Motor neuron (in vitro differentiated cells): Measurements from ENCODE around the gene MPPED1. TPM values are rescaled to one million over a fixed set of nuclear protein-coding genes. Genes with fewer than 3 reads are reported as not detected.
A peak's percentile ranks its signal among the peaks of the same experiment; 100 is the strongest.

ENCODE experiments used
- ATAC-seq, 8 experiments: fragments of 200-7000 bp; cut with Tn5 transposase; replicated peaks in 6 of 8; 2 replicates each; pipeline ENCODE4 v1.8.0; 2021; ENCODE audit warnings: mild to moderate bottlenecking in 8 of 8, moderate library complexity in 8 of 8
- H3K27ac ChIP-seq, 2 donors: fragments of 250-450 bp; sonication (Bioruptor Pico); 2 replicates each; pipeline ENCODE4 v1.9.0; 2021; ENCODE audit warnings: antibody characterized with exemption in 2 of 2, mild to moderate bottlenecking in 2 of 2, moderate library complexity in 1 of 2
- H3K4me1 ChIP-seq, 2 donors: fragments of 250-450 bp; sonication (Bioruptor Pico); replicated peaks in 1 of 2; 2 replicates each; pipeline ENCODE4 v1.6.1; 2021; ENCODE audit warnings: antibody characterized with exemption in 2 of 2, mild to moderate bottlenecking in 2 of 2, moderate library complexity in 1 of 2
- H3K4me3 ChIP-seq, 5 donors: fragments of 250-450 bp; sonication (Bioruptor Pico); 2 replicates each; pipeline ENCODE4 v1.9.0; 2021; ENCODE audit warnings: antibody characterized with exemption in 5 of 5, mild to moderate bottlenecking in 5 of 5, moderate library complexity in 4 of 5
- WGBS, 10 experiments: fragments of 450-650 bp; shearing (Covaris generic); methylation state at CpG; one replicate each; pipeline ENCODE4 v1.0.0; 2022; 5-methylcytosine and 5-hydroxymethylcytosine counted together
- in situ Hi-C, 9 experiments: fragments of 400-800 bp; cut with MboI; loops; one replicate each; pipeline ENCODE4 v1.15.0; 2021; ENCODE audit warnings: low sequenced_read_pairs in 9 of 9, low pct_unique_long_range_greater_than_20kb in 2 of 9; ENCODE audit not compliant: unreplicated experiment in 9 of 9
- total RNA-seq, 8 experiments: library from RNA; unstranded; fragments of 300-600 nt; gene quantifications; 2 replicates each; pipeline versions ENCODE4 v1.2.3 to v1.2.4, GENCODE V29; 2022

MPPED1 gene
- total RNA-seq, 8 experiments from 2014 or later: 0.13 to 2.0 (median 0.61) TPM

DNA sequence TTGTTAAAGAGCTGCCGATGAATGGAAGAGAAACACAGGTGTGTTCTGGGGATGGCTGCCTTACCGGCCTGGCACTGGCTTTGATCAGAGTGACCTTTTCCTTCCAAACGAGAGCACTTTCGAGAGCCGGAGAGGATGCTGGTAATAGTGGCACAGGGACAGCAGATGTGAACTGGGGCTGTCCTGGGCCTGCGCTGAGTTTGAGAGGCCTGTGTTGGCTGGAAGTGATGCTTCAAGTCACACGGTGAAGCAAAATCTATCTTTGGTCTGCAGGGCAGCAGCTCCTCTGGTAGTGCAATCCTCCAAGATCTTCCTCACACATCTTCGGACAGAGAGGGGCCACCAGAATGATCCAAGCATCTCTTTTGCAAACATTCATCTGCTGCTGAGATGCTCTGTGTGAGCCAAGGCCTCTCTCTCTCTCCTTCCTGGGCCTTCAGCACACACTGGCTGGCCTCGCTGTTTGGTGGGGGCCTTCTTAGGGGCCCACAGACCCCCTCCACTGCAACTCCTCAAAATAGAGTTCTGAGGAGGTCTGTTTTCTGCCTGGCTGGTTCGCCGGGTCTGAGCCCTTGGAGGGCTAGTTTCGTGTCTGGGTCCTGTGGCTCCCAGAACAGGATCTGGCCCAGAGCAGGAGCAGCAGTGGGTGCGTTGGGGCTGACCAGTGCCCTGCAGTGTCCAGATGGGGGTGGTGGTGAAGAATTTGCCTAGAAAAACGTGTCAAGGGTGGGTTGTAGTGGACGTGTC, 6.4 kb downstream of the MPPED1 start:
- ATAC-seq: no peak
- Histone ChIP-seq H3K4me1 (peaks cover 4 to 25% of the 10 kb centered on the region in 2 donors), H3K27ac (peak overlapping the region in 1 of 2 donors; percentile 11), H3K4me3 (no peak overlapping the region)
- WGBS, 10 experiments: 20 to 100% (median 61%) methylated on average over 1 to 4 of the region's 15 CpGs; no CpG with 5 or more reads in 4 of the 10 experiments
- in situ Hi-C loops: no loop called here

DNA sequence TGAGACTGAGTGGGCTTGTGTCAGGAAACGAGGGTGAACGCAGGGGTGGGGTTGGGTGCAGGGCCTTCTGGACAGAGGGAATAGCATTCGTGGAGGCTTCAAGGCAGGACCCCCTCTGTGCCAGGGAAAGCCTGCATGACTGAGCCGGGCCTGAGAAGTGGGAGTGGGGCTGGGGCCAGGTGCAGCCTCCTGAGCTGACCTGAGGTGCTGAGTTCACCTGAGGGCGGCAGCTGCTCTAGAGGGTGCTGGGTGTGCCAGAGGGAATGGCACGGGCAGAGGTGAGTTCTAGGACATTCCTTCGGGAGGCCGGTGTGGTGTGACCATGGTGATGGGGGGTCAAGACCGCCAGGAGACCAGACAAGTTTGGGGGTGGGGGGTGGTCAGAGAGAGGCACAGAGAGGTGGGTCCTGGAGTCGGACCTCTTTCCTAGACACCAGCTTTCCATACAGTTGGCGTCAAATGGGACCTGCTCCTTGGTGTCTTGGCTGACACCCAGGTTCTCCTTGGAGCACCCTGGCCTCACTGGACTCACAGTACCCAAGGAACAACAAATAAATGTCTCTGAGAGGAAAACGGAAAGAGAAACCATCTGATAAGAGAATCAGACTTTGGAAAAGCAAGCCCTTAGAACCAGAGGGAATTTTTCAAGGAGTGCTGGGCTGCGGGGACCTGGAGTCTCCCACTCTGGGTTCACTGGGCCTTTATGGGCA, 7.7 kb downstream of the MPPED1 start:
- Histone ChIP-seq H3K27ac (no peak overlapping the region), H3K4me3 (no peak overlapping the region), H3K4me1 (peaks cover 8 to 18% of the 10 kb centered on the region in 2 donors)
- 26 to 100% (median 40%) methylated on average over 1 to 4 of the region's 13 CpGs; no CpG with 5 or more reads in 5 of the 10 experiments for WGBS, 10 experiments
- in situ Hi-C loops: no loop called here
- peak in 1 of 8 experiments; percentile 16 for ATAC-seq

DNA sequence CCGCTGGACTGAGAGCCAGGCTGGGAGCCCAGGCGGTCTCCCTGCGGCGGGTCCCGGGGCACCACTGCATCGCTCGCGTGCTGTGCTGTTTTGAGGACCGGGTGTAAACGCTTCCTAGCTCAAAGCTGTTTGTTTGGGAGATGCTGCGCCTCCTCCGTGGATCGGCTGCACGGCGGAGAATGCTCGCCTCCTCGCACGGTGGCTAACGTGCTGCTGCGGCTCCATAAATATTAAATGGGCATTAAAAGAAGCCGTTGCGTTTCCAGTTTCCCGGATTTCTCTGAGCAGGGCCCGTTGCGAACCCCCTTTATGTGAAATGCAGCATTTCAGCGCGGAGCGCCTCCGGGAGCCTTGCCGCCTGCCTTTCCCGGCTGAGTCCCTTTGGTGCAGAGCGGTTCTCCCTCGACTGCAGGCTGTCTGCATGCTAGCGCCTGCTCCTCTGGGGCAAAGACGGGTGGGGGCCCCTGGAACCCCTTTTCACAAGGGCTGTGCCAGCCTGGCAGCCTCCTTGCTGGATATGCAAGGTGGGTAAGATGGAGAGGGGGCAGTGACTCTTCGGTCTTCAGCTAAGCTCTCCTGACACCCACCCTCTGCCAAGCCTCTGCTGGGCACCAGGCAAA, 9.3 kb downstream of the MPPED1 start:
- peaks cover 10 to 16% of the 10 kb centered on the region in 2 donors for H3K4me1 ChIP-seq
- no peak overlapping the region for H3K4me3 ChIP-seq
- no peak for ATAC-seq
- 77 to 94% (median 90%) methylated on average over 2 to 30 of the region's 36 CpGs; no CpG with 5 or more reads in 4 of the 10 experiments for WGBS, 10 experiments
- no peak overlapping the region for H3K27ac ChIP-seq
- in situ Hi-C loops: no loop called here

GRCh38 chr22:43421914-43422615, 10.3 kb downstream of the MPPED1 start:
- in situ Hi-C loops: no loop called here
- peaks cover 18 to 22% of the 10 kb centered on the region in 2 donors for H3K4me1 ChIP-seq
- H3K4me3 ChIP-seq: no peak overlapping the region
- H3K27ac ChIP-seq: no peak overlapping the region
- peak in 1 of 8 experiments; percentile 15 for ATAC-seq
- 0 to 100% (median 27%) methylated on average over 1 to 11 of the region's 13 CpGs; no CpG with 5 or more reads in 3 of the 10 experiments for WGBS, 10 experiments

DNA sequence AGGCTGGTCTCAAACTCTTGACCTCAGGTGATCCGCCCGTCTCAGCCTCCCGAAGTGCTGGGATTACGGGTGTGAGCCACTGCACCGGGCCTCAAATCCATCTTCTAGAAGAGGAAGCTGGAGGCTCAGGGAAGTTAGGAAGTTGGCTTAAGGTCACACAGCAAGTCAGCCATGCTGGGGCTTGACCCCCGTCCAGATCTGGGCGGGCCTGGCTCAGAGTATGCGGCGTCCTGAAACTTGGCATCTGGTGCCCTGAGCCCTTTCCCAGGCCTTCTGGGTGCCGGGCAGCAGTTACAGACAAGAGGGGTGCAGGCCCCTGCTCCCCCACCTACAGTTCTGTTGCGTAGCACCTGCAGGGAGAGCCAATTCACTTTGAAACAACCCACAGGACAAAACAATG, 11.2 kb downstream of the MPPED1 start:
- WGBS, 10 experiments: 40 to 100% (median 91%) methylated on average over 1 to 9 of the region's 11 CpGs; no CpG with 5 or more reads in 3 of the 10 experiments
- in situ Hi-C loops: no loop called here
- ATAC-seq: no peak
- H3K27ac ChIP-seq: no peak overlapping the region
- H3K4me1 ChIP-seq: peaks cover 24 to 32% of the 10 kb centered on the region in 2 donors
- H3K4me3 ChIP-seq: no peak overlapping the region

- WGBS, 10 experiments: 33 to 88% (median 73%) methylated on average over 1 of the region's 7 CpGs; no CpG with 5 or more reads in 4 of the 10 experiments
- in situ Hi-C loops: no loop called here
- no peak overlapping the region for H3K27ac ChIP-seq
- no peak overlapping the region for H3K4me3 ChIP-seq
- H3K4me1 ChIP-seq: peaks cover 33 to 44% of the 10 kb centered on the region in 2 donors
- no peak for ATAC-seq
Observed at GRCh38 chr22:43424201-43424600, 12.4 kb downstream of the MPPED1 start.

DNA sequence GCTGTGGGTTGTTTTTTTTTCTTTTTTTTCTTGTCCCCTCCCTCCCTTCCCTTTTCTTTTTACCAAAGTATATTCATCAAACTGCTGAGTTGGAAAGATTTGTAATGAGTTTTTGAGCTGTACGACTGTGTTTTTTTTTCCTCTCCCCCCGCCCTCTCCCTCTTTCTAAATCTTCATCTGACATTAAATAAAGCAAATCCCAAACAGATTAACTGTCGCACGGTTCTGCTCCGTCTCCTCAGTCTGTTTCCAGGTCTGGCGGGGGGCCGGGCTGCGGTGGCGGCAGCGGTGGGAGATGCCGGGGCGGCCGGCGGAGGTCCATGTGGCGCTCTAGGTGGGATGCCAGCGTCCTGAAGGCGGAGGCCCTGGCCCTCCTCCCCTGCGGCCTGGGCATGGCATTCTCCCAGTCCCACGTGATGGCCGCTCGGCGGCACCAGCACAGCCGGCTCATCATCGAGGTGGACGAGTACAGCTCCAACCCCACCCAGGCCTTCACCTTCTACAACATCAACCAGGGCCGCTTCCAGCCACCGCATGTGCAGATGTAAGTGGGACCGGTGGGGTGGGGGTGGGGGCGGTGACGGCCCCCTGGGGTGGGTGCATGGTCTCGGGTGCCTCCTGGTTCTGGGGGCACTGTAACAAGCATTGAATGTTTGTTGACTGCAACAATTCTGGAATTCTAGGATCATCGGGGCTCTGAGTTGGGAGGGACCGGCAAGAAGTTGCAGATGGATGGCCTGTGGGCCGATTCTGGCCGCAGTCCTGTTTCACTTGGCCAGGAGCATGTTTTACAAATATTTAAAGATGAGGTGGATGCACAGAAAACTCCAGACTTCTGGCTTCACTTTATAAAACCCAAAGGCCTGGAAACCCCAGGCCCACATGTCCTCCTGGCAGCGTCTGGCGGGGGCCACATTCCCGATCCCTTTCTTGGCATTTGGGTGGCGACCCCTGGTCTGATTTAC, 13.1 kb downstream of the MPPED1 start:
- ATAC-seq: no peak
- H3K27ac ChIP-seq: no peak overlapping the region
- in situ Hi-C loops: no loop called here
- H3K4me1 ChIP-seq: peaks cover 33 to 46% of the 10 kb centered on the region in 2 donors
- WGBS, 10 experiments: 22 to 97% (median 62%) methylated on average over 1 to 12 of the region's 39 CpGs; no CpG with 5 or more reads in 2 of the 10 experiments
- H3K4me3 ChIP-seq: no peak overlapping the region

DNA sequence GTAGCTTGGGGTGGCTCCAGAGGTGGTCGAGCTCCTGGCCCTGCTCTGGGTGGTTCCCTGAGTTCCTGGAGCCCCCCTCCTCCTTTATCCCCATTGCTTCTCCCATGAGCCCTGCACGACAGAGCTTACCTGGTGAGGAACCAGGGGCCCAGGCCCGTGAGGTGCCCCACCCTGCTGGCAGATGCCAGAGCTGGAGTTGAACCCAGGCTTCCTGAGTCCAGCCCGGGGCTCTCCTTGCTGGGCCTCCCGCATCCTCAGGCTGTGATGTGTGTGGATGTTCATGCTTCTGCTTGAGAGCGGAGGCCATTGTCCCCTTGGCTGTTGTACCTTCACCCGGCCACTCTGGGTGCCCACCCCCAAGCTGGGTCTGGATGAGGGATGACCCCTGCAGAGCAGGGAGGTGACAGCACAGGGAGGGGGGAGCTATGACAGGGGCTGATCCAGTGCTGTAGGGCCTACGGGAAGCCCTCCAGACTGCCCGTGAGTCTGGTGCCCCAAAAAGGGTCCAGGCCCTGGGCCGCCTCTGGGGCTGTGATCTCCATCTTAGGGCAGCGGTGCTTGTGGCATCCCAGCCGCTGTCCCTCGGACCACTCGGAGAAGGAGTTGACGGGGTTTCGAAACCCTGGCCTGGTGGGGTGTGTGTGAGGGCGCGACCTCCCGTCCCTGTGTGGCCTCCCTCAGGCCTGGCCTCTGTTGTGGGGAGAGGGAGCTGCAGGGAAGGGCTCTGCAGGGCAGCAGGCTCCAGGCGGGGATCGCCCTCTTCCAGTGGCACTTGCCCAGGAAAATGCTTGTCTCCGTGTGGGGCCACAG, 14.4 kb downstream of the MPPED1 start:
- Histone ChIP-seq H3K4me1 (peaks cover 33 to 46% of the 10 kb centered on the region in 2 donors), H3K4me3 (no peak overlapping the region), H3K27ac (no peak overlapping the region)
- ATAC-seq: no peak
- WGBS, 10 experiments: 50 to 100% (median 86%) methylated on average over 1 to 4 of the region's 22 CpGs; no CpG with 5 or more reads in 4 of the 10 experiments
- in situ Hi-C loops: no loop called here

DNA sequence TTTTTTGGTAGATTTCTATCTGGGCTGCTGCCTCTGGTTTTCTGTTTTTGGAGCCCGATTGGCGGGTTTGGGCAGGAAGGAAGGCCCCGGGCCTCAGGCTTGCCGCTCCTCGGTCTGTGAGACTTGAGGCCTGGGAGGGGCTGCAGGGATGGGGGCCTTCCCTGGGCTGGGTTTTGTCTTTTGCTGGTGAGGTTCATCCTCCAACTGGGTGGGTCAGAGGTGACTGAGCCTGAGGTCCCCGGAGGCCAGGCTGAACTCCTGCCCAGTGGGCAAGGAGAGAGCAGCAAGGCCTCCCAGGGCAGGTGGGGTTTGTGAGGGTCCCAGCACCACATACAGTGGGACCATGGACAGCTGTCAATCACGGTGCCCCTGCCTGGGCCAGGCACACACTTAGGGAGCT, 15.0 kb downstream of the MPPED1 start:
- in situ Hi-C loops: no loop called here
- no peak overlapping the region for H3K27ac ChIP-seq
- WGBS, 10 experiments: 40% methylated on average over 1 to 2 of the region's 7 CpGs; no CpG with 5 or more reads in 8 of the 10 experiments
- ATAC-seq: no peak
- H3K4me3 ChIP-seq: no peak overlapping the region
- peaks cover 32 to 49% of the 10 kb centered on the region in 2 donors for H3K4me1 ChIP-seq

- 27 to 97% (median 69%) methylated on average over 3 to 15 of the region's 23 CpGs; no CpG with 5 or more reads in 3 of the 10 experiments for WGBS, 10 experiments
- H3K27ac ChIP-seq: no peak overlapping the region
- H3K4me1 ChIP-seq: peaks cover 28 to 44% of the 10 kb centered on the region in 2 donors
- no peak for ATAC-seq
- in situ Hi-C loops: no loop called here
- no peak overlapping the region for H3K4me3 ChIP-seq
Observed at GRCh38 chr22:43427296-43428004, 15.6 kb downstream of the MPPED1 start.
